B cell (primary cell): ENCODE results near the gene CCDC122. TPM values are rescaled to one million over a fixed set of nuclear protein-coding genes. Genes with fewer than 3 reads are reported as not detected.

Experiments
- ATAC-seq: fragments of 200-7000 bp; cut with Tn5 transposase; one replicate; pipeline ENCODE4 v1.10.0; 2021; ENCODE audit warnings: low read depth, mild to moderate bottlenecking, moderate number of reproducible peaks, moderate library complexity
- CTCF ChIA-PET: fragments of 350-600 bp; sonication (Branson Sonifier 250); formaldehyde crosslinking; loops from one replicate; lab custom pipeline; 2021; ENCODE audit warnings: antibody characterized with exemption, inconsistent platforms; lab: Charles Lee
- POLR2A ChIA-PET: fragments of 350-600 bp; sonication (Branson Sonifier 250); formaldehyde crosslinking; loops from one replicate; lab custom pipeline; 2021; ENCODE audit warnings: antibody characterized with exemption; lab: Charles Lee
- DNase-seq: peaks from one replicate; pipeline ENCODE4 v3.0.0; 2013
- H2AFZ ChIP-seq: 2 replicates; pipeline ENCODE4 v1.6.1; 2012; ENCODE audit warnings: mild to moderate bottlenecking, low read depth, low read length; ENCODE audit not compliant: insufficient read depth, poor library complexity, severe bottlenecking
- H3K27ac ChIP-seq, 2 donors: 1 replicate in 1 of 2; 2 replicates in 1 of 2; pipeline ENCODE4 v1.5.1; 2012 to 2013; ENCODE audit warnings: low read length in 2 of 2, mild to moderate bottlenecking in 2 of 2, moderate library complexity in 1 of 2
- H3K27me3 ChIP-seq, 4 experiments: fragments of 200-600 bp in 1 of 4; sonication (generic) in 1 of 4; replicated peaks in 1 of 4; 1 replicate in 2 of 4; 2 replicates in 2 of 4; pipeline versions ENCODE4 v1.6.1 to v1.7.0; 2013 to 2016; ENCODE audit warnings: low read length in 3 of 4, mild to moderate bottlenecking in 2 of 4, mixed read lengths in 1 of 4, moderate library complexity in 1 of 4; ENCODE audit not compliant: insufficient read depth in 4 of 4, control insufficient read depth in 3 of 4; ENCODE audit errors: control extremely low read depth in 1 of 4
- H3K36me3 ChIP-seq, 2 experiments: replicated peaks in 1 of 2; 1 replicate in 1 of 2; 2 replicates in 1 of 2; pipeline versions ENCODE4 v1.6.1 to v1.7.1; 2013; ENCODE audit warnings: low read length in 1 of 2; ENCODE audit not compliant: insufficient read depth in 2 of 2, control insufficient read depth in 1 of 2; ENCODE audit errors: control extremely low read depth in 1 of 2, extremely low read depth in 1 of 2
- H3K4me1 ChIP-seq, 2 donors: fragments of 200-600 bp in 1 of 2; sonication (generic) in 1 of 2; 1 replicate in 1 of 2; 2 replicates in 1 of 2; pipeline versions ENCODE4 v1.5.1 to v1.6.1; 2013 to 2017; ENCODE audit warnings: low read length in 2 of 2; ENCODE audit not compliant: control insufficient read depth in 2 of 2, insufficient read depth in 2 of 2
- H3K4me2 ChIP-seq: replicated peaks from 2 replicates; pipeline ENCODE3; 2012; ENCODE audit warnings: mild to moderate bottlenecking, low read depth, low read length; ENCODE audit not compliant: poor library complexity, severe bottlenecking
- H3K4me3 ChIP-seq, 5 experiments: fragments of 200-600 bp in 1 of 5; sonication (generic) in 1 of 5; 1 replicate in 3 of 5; 2 replicates in 2 of 5; pipeline versions ENCODE4 v1.5.1 to v1.7.0; 2011 to 2016; ENCODE audit warnings: low read length in 4 of 5, mild to moderate bottlenecking in 4 of 5, low read depth in 2 of 5, control low read depth in 1 of 5, moderate library complexity in 1 of 5; ENCODE audit not compliant: insufficient read depth in 1 of 5; ENCODE audit errors: control extremely low read depth in 1 of 5, extremely low read depth in 1 of 5
- H3K79me2 ChIP-seq: fragments of 200-600 bp; sonication (generic); one replicate; pipeline ENCODE4 v1.6.0; 2016; ENCODE audit warnings: low read length; ENCODE audit not compliant: control insufficient read depth, insufficient read depth
- H3K9ac ChIP-seq: fragments of 200-600 bp; sonication (generic); 2 replicates; pipeline ENCODE4 v1.6.1; 2017; ENCODE audit warnings: mild to moderate bottlenecking, low read length, moderate library complexity
- H3K9me3 ChIP-seq, 3 donors: one replicate each; pipeline versions ENCODE4 v1.6.1 to v1.7.1; 2013; ENCODE audit warnings: low read length in 2 of 3; ENCODE audit not compliant: control insufficient read depth in 2 of 3, insufficient read depth in 1 of 3; ENCODE audit errors: control extremely low read depth in 1 of 3
- H4K20me1 ChIP-seq: 2 replicates; pipeline ENCODE4 v1.6.0; 2012; ENCODE audit warnings: mild to moderate bottlenecking, low read length; ENCODE audit not compliant: insufficient read depth, control insufficient read depth, poor library complexity, severe bottlenecking
- H3K27ac Mint-ChIP-seq: one replicate; pipeline ENCODE4 v1.8.0; 2021; ENCODE audit warnings: mixed read lengths
- H3K27me3 Mint-ChIP-seq: one replicate; pipeline ENCODE4 v1.8.0; 2021; ENCODE audit warnings: mixed read lengths
- H3K4me1 Mint-ChIP-seq: one replicate; pipeline ENCODE4 v1.8.0; 2021; ENCODE audit warnings: mixed read lengths
- H3K4me3 Mint-ChIP-seq: one replicate; pipeline ENCODE4 v1.8.0; 2021; ENCODE audit warnings: mixed read lengths
- H3K9me3 Mint-ChIP-seq: one replicate; pipeline ENCODE4 v1.8.0; 2022; ENCODE audit warnings: mixed read lengths; ENCODE audit not compliant: insufficient read depth
- CTCF ChIP-seq: fragments of 200-600 bp; IDR thresholded peaks from one replicate; pipeline ENCODE4 v1.8.0; 2022; ENCODE audit warnings: antibody characterized with exemption, mild to moderate bottlenecking
- EZH2 ChIP-seq: IDR thresholded peaks from 2 replicates; pipeline ENCODE4 v1.6.1; 2012; ENCODE audit warnings: borderline replicate concordance, low read depth, mild to moderate bottlenecking, moderate library complexity, low read length; ENCODE audit not compliant: insufficient read depth, poor library complexity, severe bottlenecking
- WGBS: methylation state at CpG from one replicate; pipeline ENCODE4 v1.1.5; 2013; ENCODE audit warnings: missing lambda C conversion rate; ENCODE audit not compliant: insufficient coverage; 5-methylcytosine and 5-hydroxymethylcytosine counted together
- intact Hi-C: fragments of 100-400 bp; cut with micrococcal nuclease; formaldehyde crosslinking; loops from one replicate; pipeline ENCODE4 v1.10.0; 2022
- polyA plus RNA-seq: library from polyadenylated mRNA; depleted of rRNA; stranded (reverse); fragments of >200 nt; gene quantifications from 2 replicates; pipeline ENCODE4 v1.2.3, GENCODE V29; 2012
- total RNA-seq, 2 donors: library from RNA; stranded (reverse); fragments of 120-200 nt in 1 of 2; gene quantifications; 1 replicate in 1 of 2; 2 replicates in 1 of 2; pipeline versions ENCODE4 v1.2.3 to v1.2.4, GENCODE V29; 2013 to 2022

The CCDC122 gene
- total and polyA plus RNA-seq, 2 donors (not counting 1 experiment from before 2014, with no cell fraction given): 1.1 to 12.1 TPM

- H3K36me3 ChIP-seq: no peaks in the 10 kb centered on the region
- POLR2A ChIA-PET: no interaction called here
Observed at GRCh38 chr13:43800828-43801227, 78.7 kb downstream of the CCDC122 start.

DNA sequence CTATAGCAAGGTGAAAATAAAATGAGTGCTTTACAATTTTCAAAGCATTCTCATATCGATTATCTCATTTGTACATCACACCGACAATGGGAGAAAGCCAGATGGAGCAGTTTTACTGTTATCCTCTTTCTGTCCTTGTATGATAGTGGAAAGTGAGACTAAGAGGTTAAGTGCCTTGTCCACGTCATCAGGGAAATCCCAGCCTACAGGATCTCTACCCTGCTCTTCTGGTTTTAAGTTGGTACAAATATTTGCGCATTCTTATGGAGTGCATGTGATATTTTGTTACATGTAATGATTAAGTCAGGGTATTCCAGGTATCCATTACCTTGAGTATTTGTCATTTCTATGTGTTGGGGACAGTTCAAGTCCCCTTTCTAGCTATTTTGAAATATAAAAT, 80.3 kb downstream of the CCDC122 start:
- no peak for ATAC-seq
- no peak overlapping the region for H2AFZ ChIP-seq
- H3K36me3 ChIP-seq: no peaks in the 10 kb centered on the region
- Mint-ChIP-seq H3K9me3 (no peaks in the 10 kb centered on the region), H3K27me3 (peaks cover 14% of the 10 kb centered on the region), H3K4me1 (no peaks in the 10 kb centered on the region), H3K4me3 (no peak overlapping the region), H3K27ac (no peak overlapping the region)
- no peak overlapping the region for H3K4me2 ChIP-seq
- H3K79me2 ChIP-seq: no peaks in the 10 kb centered on the region
- no peak for TF ChIP-seq EZH2
- no peak for TF ChIP-seq CTCF
- no peaks in the 10 kb centered on the region for H3K9me3 ChIP-seq
- POLR2A ChIA-PET: no interaction called here
- no peaks in the 10 kb centered on the region for H4K20me1 ChIP-seq
- intact Hi-C loops: no loop called here
- no peak overlapping the region for H3K9ac ChIP-seq
- no peak overlapping the region for H3K4me3 ChIP-seq
- WGBS: 100% methylated on average over 1 of the region's 4 CpGs
- CTCF ChIA-PET: no interaction called here
- H3K4me1 ChIP-seq: no peaks in the 10 kb centered on the region
- DNase-seq: no peak
- no peak overlapping the region for H3K27ac ChIP-seq
- no peaks in the 10 kb centered on the region for H3K27me3 ChIP-seq

More at GRCh38 chr13:43800828-43801227, 78.7 kb downstream of the CCDC122 start:
- no peak overlapping the region for H3K9ac ChIP-seq
- 100% methylated on average over 1 of the region's 3 CpGs for WGBS
- no peaks in the 10 kb centered on the region for H3K27me3 ChIP-seq
- no peaks in the 10 kb centered on the region for H3K4me1 Mint-ChIP-seq
- H4K20me1 ChIP-seq: no peaks in the 10 kb centered on the region
- H3K27ac Mint-ChIP-seq: no peak overlapping the region
- intact Hi-C loops: loop anchor here (5.0 kb wide), 1 partner anchor 714 kb away; no protein-coding TSS in a partner anchor
- H3K27ac ChIP-seq: no peak overlapping the region
- CTCF ChIA-PET: interaction anchor here (1.8 kb wide), 1 partner anchor 12 kb away, joined by 6 read pairs; no protein-coding TSS in a partner anchor
- no peak overlapping the region for H3K4me3 Mint-ChIP-seq
- H2AFZ ChIP-seq: no peak overlapping the region
- no peaks in the 10 kb centered on the region for H3K79me2 ChIP-seq
- no peak for TF ChIP-seq EZH2
- TF ChIP-seq CTCF: no peak
- no peaks in the 10 kb centered on the region for H3K9me3 ChIP-seq
- no peaks in the 10 kb centered on the region for H3K4me1 ChIP-seq
- no peak for DNase-seq
- ATAC-seq: no peak
- H3K4me2 ChIP-seq: no peak overlapping the region
- H3K9me3 Mint-ChIP-seq: no peaks in the 10 kb centered on the region
- no peak overlapping the region for H3K4me3 ChIP-seq
- peaks cover 10% of the 10 kb centered on the region for H3K27me3 Mint-ChIP-seq
